ENCODE measurements around the gene UBASH3A. TPM values are rescaled to one million over a fixed set of nuclear protein-coding genes. Genes with fewer than 3 reads are reported as not detected.

The UBASH3A gene
- polyA plus RNA-seq, 2 of the 4 experiments (the other 2 are of a cell fraction), result not detected

- Histone ChIP-seq H3K9me3 (no peaks in the 10 kb centered on the region), H3K4me3 (no peak overlapping the region), H3K4me2 (no peak overlapping the region), H3K27ac (no peak overlapping the region), H3K4me1 (no peaks in the 10 kb centered on the region)
- CTCF ChIA-PET, result no interaction called here
- TF ChIP-seq RARB (CRISPR knock-in tag; IDR thresholded peaks at IDR 0.05) (no peak), ESRRA (IDR thresholded peaks at IDR 0.05; ENCODE audit: borderline replicate concordance, low read length) (no peak), HES2 (IDR thresholded peaks at IDR 0.05) (no peak), EHMT2 (IDR thresholded peaks at IDR 0.05; ENCODE audit: low read depth) (no peak), PHF8 (IDR thresholded peaks at IDR 0.05; ENCODE audit: borderline replicate concordance, low read depth) (no peak), JUN (IDR thresholded peaks at IDR 0.05) (no peak), PBX3 (IDR thresholded peaks at IDR 0.05) (no peak), HEYL (CRISPR knock-in tag; IDR thresholded peaks at IDR 0.05) (no peak), MAZ (IDR thresholded peaks at IDR 0.05; ENCODE audit: borderline replicate concordance, low read depth, low read length) (no peak), USF2 (IDR thresholded peaks at IDR 0.05) (no peak), NR3C1 (IDR thresholded peaks at IDR 0.05) (no peak), CHD4 (IDR thresholded peaks at IDR 0.05; ENCODE audit: borderline replicate concordance) (no peak), NPAS2 (CRISPR knock-in tag; IDR thresholded peaks at IDR 0.05; ENCODE audit: borderline replicate concordance) (no peak), CBX8 (IDR thresholded peaks at IDR 0.05) (no peak), ZFP36 (IDR thresholded peaks at IDR 0.05; ENCODE audit: borderline replicate concordance, partially characterized antibody) (no peak), TFCP2L1 (CRISPR knock-in tag; IDR thresholded peaks at IDR 0.05) (no peak), HOXA7 (CRISPR knock-in tag; IDR thresholded peaks at IDR 0.05) (no peak)
- TF ChIP-seq, protein P1, sequence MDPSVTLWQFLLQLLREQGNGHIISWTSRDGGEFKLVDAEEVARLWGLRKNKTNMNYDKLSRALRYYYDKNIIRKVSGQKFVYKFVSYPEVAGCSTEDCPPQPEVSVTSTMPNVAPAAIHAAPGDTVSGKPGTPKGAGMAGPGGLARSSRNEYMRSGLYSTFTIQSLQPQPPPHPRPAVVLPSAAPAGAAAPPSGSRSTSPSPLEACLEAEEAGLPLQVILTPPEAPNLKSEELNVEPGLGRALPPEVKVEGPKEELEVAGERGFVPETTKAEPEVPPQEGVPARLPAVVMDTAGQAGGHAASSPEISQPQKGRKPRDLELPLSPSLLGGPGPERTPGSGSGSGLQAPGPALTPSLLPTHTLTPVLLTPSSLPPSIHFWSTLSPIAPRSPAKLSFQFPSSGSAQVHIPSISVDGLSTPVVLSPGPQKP (IDR thresholded peaks at IDR 0.05; ENCODE audit: low read depth, low read length), result no peak
- TF ChIP-seq, protein P2, sequence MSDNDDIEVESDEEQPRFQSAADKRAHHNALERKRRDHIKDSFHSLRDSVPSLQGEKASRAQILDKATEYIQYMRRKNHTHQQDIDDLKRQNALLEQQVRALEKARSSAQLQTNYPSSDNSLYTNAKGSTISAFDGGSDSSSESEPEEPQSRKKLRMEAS (IDR thresholded peaks at IDR 0.05), result no peak
- no peak for FAIRE-seq
- POLR2A ChIA-PET, result no interaction called here
- WGBS (ENCODE audit: missing lambda C conversion rate), result 19% methylated on average over 4 of the region's 5 CpGs
- no peak for DNase-seq (ENCODE audit: low read depth in 1 of 2, low spot score in 1 of 2)
- ATAC-seq, result no peak
These were observed 82.8 kb downstream of the UBASH3A start for GRCh38 chr21:42486531-42486930.

- ATAC-seq, result no peak
- no peaks in the 10 kb centered on the region for H3K9me3 ChIP-seq
- ChIA-PET POLR2A (no interaction called here), CTCF (no interaction called here)
- no peak for DNase-seq (ENCODE audit: low read depth in 1 of 2, low spot score in 1 of 2)
- 0% methylated on average over 2 of the region's 2 CpGs for WGBS (ENCODE audit: missing lambda C conversion rate)
- H3K4me3 ChIP-seq, result no peak overlapping the region
- no peak for FAIRE-seq
- H3K27ac ChIP-seq, result no peak overlapping the region
- H3K4me2 ChIP-seq, result no peak overlapping the region
- H3K4me1 ChIP-seq, result no peaks in the 10 kb centered on the region
- TF ChIP-seq ZSCAN20 (CRISPR knock-in tag; IDR thresholded peaks at IDR 0.05) (no peak), SMC3 (IDR thresholded peaks at IDR 0.05) (no peak), NPAS2 (CRISPR knock-in tag; IDR thresholded peaks at IDR 0.05; ENCODE audit: borderline replicate concordance) (no peak), MAZ (IDR thresholded peaks at IDR 0.05; ENCODE audit: borderline replicate concordance, low read depth, low read length) (no peak), PBX3 (IDR thresholded peaks at IDR 0.05) (no peak), ZNF302 (CRISPR knock-in tag; IDR thresholded peaks at IDR 0.05) (no peak), PHF8 (IDR thresholded peaks at IDR 0.05; ENCODE audit: borderline replicate concordance, low read depth) (no peak)
- TF ChIP-seq, protein P3, sequence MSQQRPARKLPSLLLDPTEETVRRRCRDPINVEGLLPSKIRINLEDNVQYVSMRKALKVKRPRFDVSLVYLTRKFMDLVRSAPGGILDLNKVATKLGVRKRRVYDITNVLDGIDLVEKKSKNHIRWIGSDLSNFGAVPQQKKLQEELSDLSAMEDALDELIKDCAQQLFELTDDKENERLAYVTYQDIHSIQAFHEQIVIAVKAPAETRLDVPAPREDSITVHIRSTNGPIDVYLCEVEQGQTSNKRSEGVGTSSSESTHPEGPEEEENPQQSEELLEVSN (IDR thresholded peaks at IDR 0.05; ENCODE audit: borderline replicate concordance, low read depth), result no peak
- TF ChIP-seq, protein P4, sequence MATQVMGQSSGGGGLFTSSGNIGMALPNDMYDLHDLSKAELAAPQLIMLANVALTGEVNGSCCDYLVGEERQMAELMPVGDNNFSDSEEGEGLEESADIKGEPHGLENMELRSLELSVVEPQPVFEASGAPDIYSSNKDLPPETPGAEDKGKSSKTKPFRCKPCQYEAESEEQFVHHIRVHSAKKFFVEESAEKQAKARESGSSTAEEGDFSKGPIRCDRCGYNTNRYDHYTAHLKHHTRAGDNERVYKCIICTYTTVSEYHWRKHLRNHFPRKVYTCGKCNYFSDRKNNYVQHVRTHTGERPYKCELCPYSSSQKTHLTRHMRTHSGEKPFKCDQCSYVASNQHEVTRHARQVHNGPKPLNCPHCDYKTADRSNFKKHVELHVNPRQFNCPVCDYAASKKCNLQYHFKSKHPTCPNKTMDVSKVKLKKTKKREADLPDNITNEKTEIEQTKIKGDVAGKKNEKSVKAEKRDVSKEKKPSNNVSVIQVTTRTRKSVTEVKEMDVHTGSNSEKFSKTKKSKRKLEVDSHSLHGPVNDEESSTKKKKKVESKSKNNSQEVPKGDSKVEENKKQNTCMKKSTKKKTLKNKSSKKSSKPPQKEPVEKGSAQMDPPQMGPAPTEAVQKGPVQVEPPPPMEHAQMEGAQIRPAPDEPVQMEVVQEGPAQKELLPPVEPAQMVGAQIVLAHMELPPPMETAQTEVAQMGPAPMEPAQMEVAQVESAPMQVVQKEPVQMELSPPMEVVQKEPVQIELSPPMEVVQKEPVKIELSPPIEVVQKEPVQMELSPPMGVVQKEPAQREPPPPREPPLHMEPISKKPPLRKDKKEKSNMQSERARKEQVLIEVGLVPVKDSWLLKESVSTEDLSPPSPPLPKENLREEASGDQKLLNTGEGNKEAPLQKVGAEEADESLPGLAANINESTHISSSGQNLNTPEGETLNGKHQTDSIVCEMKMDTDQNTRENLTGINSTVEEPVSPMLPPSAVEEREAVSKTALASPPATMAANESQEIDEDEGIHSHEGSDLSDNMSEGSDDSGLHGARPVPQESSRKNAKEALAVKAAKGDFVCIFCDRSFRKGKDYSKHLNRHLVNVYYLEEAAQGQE (IDR thresholded peaks at IDR 0.05), result no peak
- TF ChIP-seq, protein P5, sequence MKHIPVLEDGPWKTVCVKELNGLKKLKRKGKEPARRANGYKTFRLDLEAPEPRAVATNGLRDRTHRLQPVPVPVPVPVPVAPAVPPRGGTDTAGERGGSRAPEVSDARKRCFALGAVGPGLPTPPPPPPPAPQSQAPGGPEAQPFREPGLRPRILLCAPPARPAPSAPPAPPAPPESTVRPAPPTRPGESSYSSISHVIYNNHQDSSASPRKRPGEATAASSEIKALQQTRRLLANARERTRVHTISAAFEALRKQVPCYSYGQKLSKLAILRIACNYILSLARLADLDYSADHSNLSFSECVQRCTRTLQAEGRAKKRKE (CRISPR knock-in tag; IDR thresholded peaks at IDR 0.05; ENCODE audit: low read depth), result no peak
These were observed 85.4 kb downstream of the UBASH3A start for GRCh38 chr21:42489006-42489563.

Measured in A549 (cell line).